ENCODE results near the gene GLDN.

Gene GLDN

GRCh38 chr15:51341366-51342226 is at the start of gene GLDN:
TSS of gene GLDN (plus strand) at chr15:51341655. CDS start at chr15:51341685, 30 bp downstream.
- Mint-ChIP-seq H3K27me3 (peaks cover 44% of the 10 kb centered on the region), H3K9me3 (no peaks in the 10 kb centered on the region), H3K27ac (ENCODE audit: low read depth) (no peak within 1 kb of the TSS), H3K4me3 (no peak within 1 kb of the TSS), H3K36me3 (ENCODE audit: insufficient read depth) (no peaks in the 10 kb centered on the region), H3K4me1 (no peaks in the 10 kb centered on the region)
- no peak for DNase-seq (ENCODE audit: low spot score in 2 of 2)
- ATAC-seq (replicated peaks; ENCODE audit: extremely low read depth, poor library complexity, severe bottlenecking) = no peak

GRCh38 chr15:51298620-51299019 is 42.8 kb upstream of the GLDN start:
- H3K9me3 Mint-ChIP-seq = no peaks in the 10 kb centered on the region
- H3K4me3 Mint-ChIP-seq = no peak overlapping the region
- no peaks in the 10 kb centered on the region for H3K4me1 Mint-ChIP-seq
- H3K27me3 Mint-ChIP-seq = peaks cover 18% of the 10 kb centered on the region
- H3K36me3 Mint-ChIP-seq (ENCODE audit: insufficient read depth) = no peaks in the 10 kb centered on the region
- H3K27ac Mint-ChIP-seq (ENCODE audit: low read depth) = no peak overlapping the region
- ATAC-seq (replicated peaks; ENCODE audit: extremely low read depth, poor library complexity, severe bottlenecking) (no peak), DNase-seq (ENCODE audit: low spot score in 2 of 2) (no peak)

GRCh38 chr15:51299187-51300015 is 42.1 kb upstream of the GLDN start:
- Mint-ChIP-seq H3K4me1 (no peaks in the 10 kb centered on the region), H3K27ac (ENCODE audit: low read depth) (no peak overlapping the region), H3K4me3 (no peak overlapping the region), H3K27me3 (peaks cover 18% of the 10 kb centered on the region), H3K36me3 (ENCODE audit: insufficient read depth) (no peaks in the 10 kb centered on the region), H3K9me3 (no peaks in the 10 kb centered on the region)
- no peak for ATAC-seq (replicated peaks; ENCODE audit: extremely low read depth, poor library complexity, severe bottlenecking)
- DNase-seq (ENCODE audit: low spot score in 2 of 2) = no peak

- Mint-ChIP-seq H3K36me3 (ENCODE audit: insufficient read depth) (no peaks in the 10 kb centered on the region), H3K4me1 (no peaks in the 10 kb centered on the region), H3K4me3 (no peak overlapping the region), H3K27ac (ENCODE audit: low read depth) (no peak overlapping the region), H3K27me3 (peaks cover 19% of the 10 kb centered on the region), H3K9me3 (no peaks in the 10 kb centered on the region)
- DNase-seq (ENCODE audit: low spot score in 2 of 2) (no peak), ATAC-seq (replicated peaks; ENCODE audit: extremely low read depth, poor library complexity, severe bottlenecking) (no peak)
These were observed 39.0 kb upstream of the GLDN start for GRCh38 chr15:51302480-51302879.

- Mint-ChIP-seq H3K36me3 (ENCODE audit: insufficient read depth) (no peaks in the 10 kb centered on the region), H3K9me3 (no peaks in the 10 kb centered on the region), H3K4me1 (no peaks in the 10 kb centered on the region), H3K27me3 (peaks cover 30% of the 10 kb centered on the region), H3K27ac (ENCODE audit: low read depth) (no peak overlapping the region), H3K4me3 (no peak overlapping the region)
- ATAC-seq (replicated peaks; ENCODE audit: extremely low read depth, poor library complexity, severe bottlenecking) = no peak
- no peak for DNase-seq (ENCODE audit: low spot score in 2 of 2)
These were observed 37.9 kb upstream of the GLDN start for GRCh38 chr15:51303462-51303980.

- no peak overlapping the region for H3K27ac Mint-ChIP-seq (ENCODE audit: low read depth)
- ATAC-seq (replicated peaks; ENCODE audit: extremely low read depth, poor library complexity, severe bottlenecking) (no peak), DNase-seq (ENCODE audit: low spot score in 2 of 2) (no peak)
- H3K4me1 Mint-ChIP-seq = no peaks in the 10 kb centered on the region
- H3K9me3 Mint-ChIP-seq = no peaks in the 10 kb centered on the region
- peaks cover 25% of the 10 kb centered on the region for H3K27me3 Mint-ChIP-seq
- H3K4me3 Mint-ChIP-seq = no peak overlapping the region
- no peaks in the 10 kb centered on the region for H3K36me3 Mint-ChIP-seq (ENCODE audit: insufficient read depth)
These were observed 34.1 kb upstream of the GLDN start for GRCh38 chr15:51307325-51307724.

- H3K36me3 Mint-ChIP-seq (ENCODE audit: insufficient read depth) = no peaks in the 10 kb centered on the region
- H3K4me1 Mint-ChIP-seq = no peaks in the 10 kb centered on the region
- peaks cover 27% of the 10 kb centered on the region for H3K27me3 Mint-ChIP-seq
- DNase-seq (ENCODE audit: low spot score in 2 of 2) = no peak
- no peaks in the 10 kb centered on the region for H3K9me3 Mint-ChIP-seq
- ATAC-seq (replicated peaks; ENCODE audit: extremely low read depth, poor library complexity, severe bottlenecking) = no peak
- H3K4me3 Mint-ChIP-seq = no peak overlapping the region
- no peak overlapping the region for H3K27ac Mint-ChIP-seq (ENCODE audit: low read depth)
These were observed 33.6 kb upstream of the GLDN start for GRCh38 chr15:51307811-51308210.

GRCh38 chr15:51310064-51310463 is 31.4 kb upstream of the GLDN start:
- no peaks in the 10 kb centered on the region for H3K4me1 Mint-ChIP-seq
- no peak for DNase-seq (ENCODE audit: low spot score in 2 of 2)

GRCh38 chr15:51311510-51311909 is 29.9 kb upstream of the GLDN start:
- peaks cover 29% of the 10 kb centered on the region for H3K27me3 Mint-ChIP-seq
- ATAC-seq (replicated peaks; ENCODE audit: extremely low read depth, poor library complexity, severe bottlenecking) = no peak
- H3K36me3 Mint-ChIP-seq (ENCODE audit: insufficient read depth) = no peaks in the 10 kb centered on the region
- H3K4me1 Mint-ChIP-seq = no peaks in the 10 kb centered on the region
- no peak for DNase-seq (ENCODE audit: low spot score in 2 of 2)
- H3K9me3 Mint-ChIP-seq = no peaks in the 10 kb centered on the region
- H3K4me3 Mint-ChIP-seq = no peak overlapping the region
- no peak overlapping the region for H3K27ac Mint-ChIP-seq (ENCODE audit: low read depth)

More at GRCh38 chr15:51310064-51310463, 31.4 kb upstream of the GLDN start:
- peaks cover 33% of the 10 kb centered on the region for H3K27me3 Mint-ChIP-seq
- H3K4me3 Mint-ChIP-seq = no peak overlapping the region
- ATAC-seq (replicated peaks; ENCODE audit: extremely low read depth, poor library complexity, severe bottlenecking) = no peak
- H3K36me3 Mint-ChIP-seq (ENCODE audit: insufficient read depth) = no peaks in the 10 kb centered on the region
- no peaks in the 10 kb centered on the region for H3K9me3 Mint-ChIP-seq
- no peak overlapping the region for H3K27ac Mint-ChIP-seq (ENCODE audit: low read depth)

GRCh38 chr15:51312166-51313073 is 29.0 kb upstream of the GLDN start:
- Mint-ChIP-seq H3K4me1 (no peaks in the 10 kb centered on the region), H3K27me3 (peaks cover 20% of the 10 kb centered on the region), H3K4me3 (no peak overlapping the region), H3K36me3 (ENCODE audit: insufficient read depth) (no peaks in the 10 kb centered on the region), H3K9me3 (no peaks in the 10 kb centered on the region), H3K27ac (ENCODE audit: low read depth) (no peak overlapping the region)
- ATAC-seq (replicated peaks; ENCODE audit: extremely low read depth, poor library complexity, severe bottlenecking) = no peak
- DNase-seq (ENCODE audit: low spot score in 2 of 2) = no peak

GRCh38 chr15:51313074-51313393 is 28.4 kb upstream of the GLDN start:
- Mint-ChIP-seq H3K27me3 (peaks cover 14% of the 10 kb centered on the region), H3K36me3 (ENCODE audit: insufficient read depth) (no peaks in the 10 kb centered on the region), H3K9me3 (no peaks in the 10 kb centered on the region), H3K4me1 (no peaks in the 10 kb centered on the region), H3K27ac (ENCODE audit: low read depth) (no peak overlapping the region), H3K4me3 (no peak overlapping the region)
- DNase-seq (ENCODE audit: low spot score in 2 of 2) = no peak
- ATAC-seq (replicated peaks; ENCODE audit: extremely low read depth, poor library complexity, severe bottlenecking) = no peak

GRCh38 chr15:51313644-51314280 is 27.7 kb upstream of the GLDN start:
- Mint-ChIP-seq H3K27ac (ENCODE audit: low read depth) (no peak overlapping the region), H3K4me3 (no peak overlapping the region), H3K36me3 (ENCODE audit: insufficient read depth) (no peaks in the 10 kb centered on the region), H3K4me1 (no peaks in the 10 kb centered on the region), H3K27me3 (peaks cover 8% of the 10 kb centered on the region), H3K9me3 (no peaks in the 10 kb centered on the region)
- DNase-seq (ENCODE audit: low spot score in 2 of 2) (no peak), ATAC-seq (replicated peaks; ENCODE audit: extremely low read depth, poor library complexity, severe bottlenecking) (no peak)

Data from central memory CD8-positive, alpha-beta T cell (primary cell).